Right hindlimb (tissue), 1 donor: ENCODE measurements around the gene ANGPTL7.
"Not testable (repeated sequence)": the region's sequence is repeated elsewhere in the genome, so short reads cannot be mapped to it uniquely, and the experiment has no call there.

ENCODE experiments used
- DNase-seq: peaks from one replicate; pipeline ENCODE4 v3.0.0-alpha.2; 2018

The ANGPTL7 gene

GRCh38 chr1:11188858-11189451 is at the start of gene ANGPTL7:
TSS of gene ANGPTL7 (plus strand) at chr1:11189355. CDS start at chr1:11189580, 225 bp downstream.
- DNase-seq = no peak

GRCh38 chr1:11142618-11143391 is 46.4 kb upstream of the ANGPTL7 start:
- no peak for DNase-seq

GRCh38 chr1:11143401-11143800 is 45.8 kb upstream of the ANGPTL7 start:
- DNase-seq = no peak

- no peak for DNase-seq
Observed at GRCh38 chr1:11143907-11144306, 45.2 kb upstream of the ANGPTL7 start.

GRCh38 chr1:11144570-11145256 is 44.4 kb upstream of the ANGPTL7 start:
- DNase-seq = no peak

GRCh38 chr1:11145741-11146140 is 43.4 kb upstream of the ANGPTL7 start:
- DNase-seq = no peak

GRCh38 chr1:11147197-11147770 is 41.9 kb upstream of the ANGPTL7 start:
- DNase-seq = no peak

- DNase-seq = peak; percentile 65
Observed at GRCh38 chr1:11150326-11150725, 38.8 kb upstream of the ANGPTL7 start.

- DNase-seq = no peak
Observed at GRCh38 chr1:11151114-11151513, 38.0 kb upstream of the ANGPTL7 start.

GRCh38 chr1:11151826-11152612 is 37.1 kb upstream of the ANGPTL7 start:
- peak; percentile 62 for DNase-seq

GRCh38 chr1:11152755-11153154 is 36.4 kb upstream of the ANGPTL7 start:
- no peak for DNase-seq

GRCh38 chr1:11153184-11153583 is 36.0 kb upstream of the ANGPTL7 start:
- no peak for DNase-seq

- no peak for DNase-seq
Observed at GRCh38 chr1:11156441-11156840, 32.7 kb upstream of the ANGPTL7 start.

GRCh38 chr1:11156963-11157362 is 32.2 kb upstream of the ANGPTL7 start:
- DNase-seq = no peak

- DNase-seq = no peak
Observed at GRCh38 chr1:11157394-11157793, 31.8 kb upstream of the ANGPTL7 start.

GRCh38 chr1:11157867-11158266 is 31.3 kb upstream of the ANGPTL7 start:
- peak; percentile 65 for DNase-seq

- DNase-seq = no peak
Observed at GRCh38 chr1:11158291-11158690, 30.9 kb upstream of the ANGPTL7 start.

GRCh38 chr1:11158720-11159321 is 30.3 kb upstream of the ANGPTL7 start:
- no peak for DNase-seq

- not testable (repeated sequence) for DNase-seq
Observed at GRCh38 chr1:11162752-11163151, 26.4 kb upstream of the ANGPTL7 start.

- not testable (repeated sequence) for DNase-seq
Observed at GRCh38 chr1:11166744-11167143, 22.4 kb upstream of the ANGPTL7 start.

GRCh38 chr1:11168731-11169130 is 20.4 kb upstream of the ANGPTL7 start:
- no peak for DNase-seq

- no peak for DNase-seq
Observed at GRCh38 chr1:11169202-11169601, 20.0 kb upstream of the ANGPTL7 start.
